CD4-positive, alpha-beta T cell treated with Interleukin-15 for 4 hours (primary cell): ENCODE data around the gene ITPK1.

ENCODE experiments used
- DNase-seq: peaks from one replicate; pipeline ENCODE4 v3.0.0-alpha.2; 2020; ENCODE audit warnings: low spot score

Gene ITPK1

GRCh38 chr14:92952481-92953298 lies 163.0 kb downstream of the ITPK1 start:
- no peak for DNase-seq

- DNase-seq = peak; percentile 75
Observed at GRCh38 chr14:92951912-92952471, 163.7 kb downstream of the ITPK1 start.

GRCh38 chr14:92951261-92951660 lies 164.5 kb downstream of the ITPK1 start:
- no peak for DNase-seq

GRCh38 chr14:92950773-92951172 lies 165.0 kb downstream of the ITPK1 start:
- no peak for DNase-seq

- no peak for DNase-seq
Observed at GRCh38 chr14:92950193-92950540, 165.6 kb downstream of the ITPK1 start.

GRCh38 chr14:92949496-92950192 lies 166.1 kb downstream of the ITPK1 start:
- no peak for DNase-seq

GRCh38 chr14:92948647-92949046 lies 167.1 kb downstream of the ITPK1 start:
- DNase-seq = no peak

- no peak for DNase-seq
Observed at GRCh38 chr14:92946847-92947545, 168.7 kb downstream of the ITPK1 start.

GRCh38 chr14:92945959-92946846 lies 169.5 kb downstream of the ITPK1 start:
- no peak for DNase-seq

- DNase-seq = no peak
Observed at GRCh38 chr14:92945544-92945943, 170.2 kb downstream of the ITPK1 start.

GRCh38 chr14:92944976-92945375 lies 170.7 kb downstream of the ITPK1 start:
- no peak for DNase-seq

GRCh38 chr14:92943855-92944570 lies 171.7 kb downstream of the ITPK1 start:
- no peak for DNase-seq

GRCh38 chr14:92942976-92943710 lies 172.6 kb downstream of the ITPK1 start:
- no peak for DNase-seq

GRCh38 chr14:92942576-92942975 lies 173.1 kb downstream of the ITPK1 start:
- DNase-seq = no peak

- DNase-seq = no peak
Observed at GRCh38 chr14:92942136-92942535, 173.6 kb downstream of the ITPK1 start.

- DNase-seq = no peak
Observed at GRCh38 chr14:92941531-92941930, 174.2 kb downstream of the ITPK1 start.

GRCh38 chr14:92940543-92940942 lies 175.2 kb downstream of the ITPK1 start:
- DNase-seq = no peak

- no peak for DNase-seq
Observed at GRCh38 chr14:92939699-92940098, 176.0 kb downstream of the ITPK1 start.

- DNase-seq = no peak
Observed at GRCh38 chr14:92938890-92939671, 176.6 kb downstream of the ITPK1 start.
